HepG2 (cell line): ENCODE data around the gene NBEA. TPM values are rescaled to one million over a fixed set of nuclear protein-coding genes. Genes with fewer than 3 reads are reported as not detected.

ENCODE experiments used
- ATAC-seq: fragments of 200-7000 bp; cut with Tn5 transposase; 3 replicates; pipeline ENCODE4 v1.9.1; 2020; ENCODE audit warnings: mild to moderate bottlenecking, moderate library complexity
- BruUV-seq: library from RNA; stranded (reverse); fragments of 400-500 nt; replicated peaks from 2 replicates; lab custom pipeline; 2021; lab: Mats Ljungman, UMichigan
- CTCF ChIA-PET: fragments of 300-600 bp; formaldehyde crosslinking; extraction: SDS; loops from one replicate; lab custom pipeline; 2021; ENCODE audit warnings: low total read pairs, inconsistent platforms, low intra/inter-chr PET ratio; lab: Yijun Ruan, JAX
- POLR2A ChIA-PET: fragments of 350-600 bp; sonication (Branson Sonifier 250); formaldehyde crosslinking; loops from one replicate; lab custom pipeline; 2020; ENCODE audit warnings: antibody characterized with exemption, inconsistent platforms; lab: Yijun Ruan, JAX
- DNase-seq: peaks from one replicate; pipeline ENCODE4 v3.0.0-alpha.2; 2015; ENCODE audit warnings: low spot score
- FAIRE-seq: peaks from 3 replicates; lab custom pipeline; 2011; peaks lifted over from hg19 to GRCh38; lab: Jason Lieb, UNC
- H2AFZ ChIP-seq: one replicate; pipeline ENCODE4 v1.6.1; 2011; ENCODE audit warnings: low read length, inconsistent platforms
- H3K27ac ChIP-seq: fragments of 300-600 bp; 3 replicates; pipeline ENCODE4 v1.8.0; 2011; ENCODE audit warnings: mixed run types, mild to moderate bottlenecking, mixed read lengths, low read length, inconsistent platforms; ENCODE audit not compliant: insufficient read depth; ENCODE audit errors: extremely low read length
- H3K27me3 ChIP-seq, 2 experiments: fragments of 200-600 bp in 1 of 2; 2 replicates in 1 of 2; 3 replicates in 1 of 2; pipeline versions ENCODE4 v1.6.0 to v1.8.0; 2011; ENCODE audit warnings: low read length in 2 of 2, mild to moderate bottlenecking in 2 of 2, moderate library complexity in 2 of 2, inconsistent platforms in 1 of 2; ENCODE audit not compliant: insufficient read depth in 2 of 2, control insufficient read depth in 1 of 2
- H3K36me3 ChIP-seq, 2 experiments: fragments of 200-600 bp in 1 of 2; replicated peaks in 1 of 2; 2 replicates in 1 of 2; 3 replicates in 1 of 2; pipeline versions ENCODE4 v1.5.1 to v1.8.0; 2011; ENCODE audit warnings: low read length in 2 of 2, inconsistent platforms in 1 of 2; ENCODE audit not compliant: insufficient read depth in 2 of 2, control insufficient read depth in 1 of 2
- H3K4me1 ChIP-seq: 2 replicates; pipeline ENCODE4 v1.5.1; 2012; ENCODE audit warnings: low read length, inconsistent platforms; ENCODE audit not compliant: insufficient read depth
- H3K4me2 ChIP-seq: 2 replicates; pipeline ENCODE4 v1.6.0; 2011; ENCODE audit warnings: low read depth, low read length, inconsistent platforms
- H3K4me3 ChIP-seq, 3 experiments: fragments of 200-600 bp in 1 of 3; sonication (generic), shearing (Covaris generic) in 1 of 3; replicated peaks in 1 of 3; 2 replicates each; pipeline ENCODE4 v1.5.1; 2011 to 2016; ENCODE audit warnings: low read length in 3 of 3, inconsistent platforms in 2 of 3, low read depth in 2 of 3, mild to moderate bottlenecking in 2 of 3, control low read depth in 1 of 3, mixed read lengths in 1 of 3; ENCODE audit not compliant: insufficient read depth in 1 of 3
- H3K79me2 ChIP-seq: one replicate; pipeline ENCODE4 v1.6.1; 2011; ENCODE audit warnings: low read length, inconsistent platforms; ENCODE audit not compliant: insufficient read depth
- H3K9ac ChIP-seq: 2 replicates; pipeline ENCODE4 v1.6.0; 2011; ENCODE audit warnings: mild to moderate bottlenecking, low read depth, low read length, inconsistent platforms; ENCODE audit not compliant: insufficient read depth
- H3K9me3 ChIP-seq: 2 replicates; pipeline ENCODE4 v1.5.1; 2012; ENCODE audit warnings: mild to moderate bottlenecking, low read length
- H4K20me1 ChIP-seq: 2 replicates; pipeline ENCODE4 v1.6.0; 2011; ENCODE audit warnings: inconsistent platforms, mild to moderate bottlenecking, low read length, moderate library complexity; ENCODE audit not compliant: insufficient read depth
- CEBPB ChIP-seq: IDR thresholded peaks from 2 replicates; pipeline ENCODE4 v1.6.1; 2011; ENCODE audit warnings: low read depth, low read length, improper control_type of control experiment, borderline replicate concordance
- HES4 ChIP-seq: sonication (generic); formaldehyde crosslinking; IDR thresholded peaks from 2 replicates; pipeline ENCODE4 v1.9.0; 2021; ENCODE audit warnings: mild to moderate bottlenecking, missing genetic modification reagents, borderline replicate concordance
- HMG20A ChIP-seq: IDR thresholded peaks from 2 replicates; pipeline ENCODE4 v1.6.1; 2016; ENCODE audit warnings: borderline replicate concordance
- KDM3A ChIP-seq: IDR thresholded peaks from 2 replicates; pipeline ENCODE4 v1.6.1; 2018; ENCODE audit warnings: low read depth, missing compliant biosample characterization
- KIAA2018 ChIP-seq: sonication (generic); formaldehyde crosslinking; IDR thresholded peaks from 2 replicates; pipeline ENCODE4 v1.5.0; 2020; ENCODE audit warnings: mild to moderate bottlenecking, missing genetic modification reagents, borderline replicate concordance
- MAFF ChIP-seq: IDR thresholded peaks from 2 replicates; pipeline ENCODE4 v1.6.1; 2011; ENCODE audit warnings: low read depth, low read length, improper control_type of control experiment
- MAFK ChIP-seq, 2 experiments: IDR thresholded peaks in 1 of 2; conservative IDR thresholded peaks in 1 of 2; 2 replicates each; pipeline ENCODE4 v1.6.1; 2011; ENCODE audit warnings: improper control_type of control experiment in 2 of 2, low read length in 2 of 2
- RORA ChIP-seq: sonication (generic); formaldehyde crosslinking; IDR thresholded peaks from 2 replicates; pipeline ENCODE4 v1.5.0; 2020; ENCODE audit warnings: mild to moderate bottlenecking, missing genetic modification reagents, moderate library complexity
- ZKSCAN8 ChIP-seq: IDR thresholded peaks from 2 replicates; pipeline ENCODE4 v1.6.1; 2016; ENCODE audit warnings: borderline replicate concordance, missing genetic modification reagents, missing compliant biosample characterization
- ZNF530 ChIP-seq: sonication (generic); formaldehyde crosslinking; IDR thresholded peaks from 2 replicates; pipeline ENCODE4 v1.5.0; 2020; ENCODE audit warnings: low read depth, mild to moderate bottlenecking, missing genetic modification reagents
- WGBS: methylation state at CpG from one replicate; pipeline ENCODE4 v1.1.6; 2017; ENCODE audit warnings: low lambda C conversion rate; 5-methylcytosine and 5-hydroxymethylcytosine counted together
- in situ Hi-C: cut with HindIII; loops from 2 replicates; pipeline ENCODE4 v1.10.0; 2017; ENCODE audit warnings: low pct_unique_long_range_greater_than_20kb; ENCODE audit not compliant: extremely low pct_ligation_motif_present
- intact Hi-C: fragments of 100-400 bp; cut with micrococcal nuclease; formaldehyde crosslinking; loops from one replicate; pipeline ENCODE4 v1.10.0; 2022; ENCODE audit not compliant: unreplicated experiment
- polyA plus RNA-seq, 8 experiments: library from polyadenylated mRNA; depleted of rRNA in 3 of 8; stranded (reverse) in 7 of 8; unstranded in 1 of 8; fragments of >200 nt; fragmentation: Illumina TruSeq in 4 of 8; extraction: Trizol in 4 of 8; gene quantifications; 2 replicates each; pipeline versions ENCODE4 v1.2.1 to v1.2.3, GENCODE V29; 2011 to 2016; ENCODE audit warnings: low read depth in 4 of 8, missing spikeins in 1 of 8, mixed read lengths in 1 of 8; ENCODE audit not compliant: insufficient read depth in 1 of 8
- total RNA-seq, 5 experiments: library from RNA; depleted of rRNA; stranded (reverse); fragments of >200 nt; fragmentation: Illumina TruSeq; extraction: Trizol; gene quantifications; 2 replicates each; pipeline ENCODE4 v1.2.3, GENCODE V29; 2016; ENCODE audit warnings: low read depth in 1 of 5

The NBEA gene
- total and polyA plus RNA-seq, 2 of the 13 experiments (the other 11 are each of a cell fraction or from before 2014, with no cell fraction given): 2.7 to 2.8 TPM

- TF ChIP-seq KDM3A (CRISPR knock-in tag): no peak
- TF ChIP-seq ZNF530: no peak
- TF ChIP-seq ZKSCAN8 (CRISPR knock-in tag): no peak
- TF ChIP-seq HMG20A (CRISPR knock-in tag): no peak
- no peak for TF ChIP-seq RORA (CRISPR knock-in tag)
- TF ChIP-seq HES4 (CRISPR knock-in tag): no peak
- peak; percentile 38 to 83; a peak in 3 of 4 replicates for TF ChIP-seq MAFK (conservative IDR thresholded peaks at IDR 0.05 in 1 of 2, IDR thresholded peaks at IDR 0.05 in 1 of 2; ENCODE audit: low read length in 2 of 2)
- TF ChIP-seq MAFF: peak; percentile 58; the same call in 1 of the 2 replicates
- FAIRE-seq: no peak
- no TSS peak for BruUV-seq
These were observed 513.0 kb downstream of the NBEA start for GRCh38 chr13:35455022-35455421.

GRCh38 chr13:35457258-35457657, 515.2 kb downstream of the NBEA start:
- ChIA-PET CTCF (no interaction called here), POLR2A (no interaction called here)
- H3K27ac ChIP-seq: no peak overlapping the region
- H3K9me3 ChIP-seq: no peaks in the 10 kb centered on the region
- in situ Hi-C loops: no loop called here
- H3K4me3 ChIP-seq: no peak overlapping the region
- FAIRE-seq (no peak), DNase-seq (no peak), ATAC-seq (no peak)
- no peaks in the 10 kb centered on the region for H3K4me1 ChIP-seq
- whole genome bisulfite sequencing: 94% methylated on average over 3 of the region's 3 CpGs
- BruUV-seq: no TSS peak
- H3K36me3 ChIP-seq: no peaks in the 10 kb centered on the region
- H2AFZ ChIP-seq: no peak overlapping the region
- no peaks in the 10 kb centered on the region for H3K27me3 ChIP-seq
- H3K4me2 ChIP-seq: no peak overlapping the region
- no peak overlapping the region for H3K9ac ChIP-seq
- no peaks in the 10 kb centered on the region for H3K79me2 ChIP-seq
- intact Hi-C loops: no loop called here
- no peaks in the 10 kb centered on the region for H4K20me1 ChIP-seq
- peak; percentile 38; the same call in 1 of the 2 replicates for TF ChIP-seq CEBPB
- TF ChIP-seq KIAA2018 (CRISPR knock-in tag): no peak

More at GRCh38 chr13:35455022-35455421, 513.0 kb downstream of the NBEA start:
- intact Hi-C loops (no loop called here), in situ Hi-C loops (no loop called here)
- Histone ChIP-seq H3K36me3 (no peaks in the 10 kb centered on the region), H3K4me3 (no peak overlapping the region), H3K79me2 (no peaks in the 10 kb centered on the region), H3K4me1 (no peaks in the 10 kb centered on the region), H3K9me3 (no peaks in the 10 kb centered on the region), H4K20me1 (no peaks in the 10 kb centered on the region), H2AFZ (no peak overlapping the region), H3K27ac (no peak overlapping the region), H3K27me3 (no peaks in the 10 kb centered on the region), H3K4me2 (no peak overlapping the region), H3K9ac (no peak overlapping the region)
- DNase-seq: no peak
- WGBS: 75% methylated on average over 1 of the region's 1 CpG
- ATAC-seq: no peak
- CTCF ChIA-PET: no interaction called here
- POLR2A ChIA-PET: no interaction called here
